ENCODE results near the gene DNAJB7. TPM values are rescaled to one million over a fixed set of nuclear protein-coding genes. Genes with fewer than 3 reads are reported as not detected.

Gene DNAJB7
- total RNA-seq = not detected in 2 replicates

GRCh38 chr22:40862013-40862412 lies at the start of gene DNAJB7:
TSS of gene DNAJB7 (minus strand) at chr22:40862113. CDS start at chr22:40861994, 119 bp downstream.

GRCh38 chr22:40856513-40857308 lies 5.2 kb downstream of the DNAJB7 start, which contains the start of the genes ST13 and XPNPEP3:
TSS of gene ST13 (minus strand) at chr22:40856639. CDS start at chr22:40856540, 99 bp downstream.
TSS of gene XPNPEP3 (plus strand) at chr22:40857148. CDS start at chr22:40857182, 34 bp downstream.

GRCh38 chr22:40818747-40819598 lies 42.9 kb downstream of the DNAJB7 start, which contains the start of gene SLC25A17:
TSS of gene SLC25A17 (minus strand) at chr22:40819346. CDS start at chr22:40819248, 98 bp downstream.

Other genes with a start within 250 kb of the DNAJB7 start
- 38.3 and 56.1 TPM in 2 replicates for gene MRTFA, start 225.4 kb downstream of the DNAJB7 start, total RNA-seq
- gene MCHR1, start 182.6 kb downstream of the DNAJB7 start, total RNA-seq = 0.72 and 8.6 TPM in 2 replicates
- gene SLC25A17, start 42.8 kb downstream of the DNAJB7 start, total RNA-seq = 15.7 and 23.5 TPM in 2 replicates
- 89.0 and 102 TPM in 2 replicates for gene ST13, start 5.5 kb downstream of the DNAJB7 start, total RNA-seq
- 6.1 and 7.0 TPM in 2 replicates for gene XPNPEP3, start 5.0 kb downstream of the DNAJB7 start, total RNA-seq
- 51.0 and 53.1 TPM in 2 replicates for gene RBX1, start 89.3 kb upstream of the DNAJB7 start, total RNA-seq
- 27.2 and 47.3 TPM in 2 replicates for gene EP300, start 230.5 kb upstream of the DNAJB7 start, total RNA-seq